ENCODE measurements around the gene C9orf153.

C9orf153 gene

GRCh38 chr9:86178503-86178902, 81.0 kb downstream of the C9orf153 start:
- ChIA-PET POLR2A (no interaction called here), CTCF (no interaction called here)
- no peak for TF ChIP-seq CTCF (IDR thresholded peaks at IDR 0.05; ENCODE audit: control extremely low read depth, extremely low read depth, low read depth, missing control alignments)
- DNase-seq (ENCODE audit: extremely low spot score) = no peak

- ChIA-PET CTCF (interaction anchor here (1.1 kb wide), 1 partner anchor 11 kb away, joined by 4 read pairs; no protein-coding TSS in a partner anchor), POLR2A (no interaction called here)
- no peak for TF ChIP-seq CTCF (IDR thresholded peaks at IDR 0.05; ENCODE audit: control extremely low read depth, extremely low read depth, low read depth, missing control alignments)
- no peak for DNase-seq (ENCODE audit: extremely low spot score)
Measured at GRCh38 chr9:86177995-86178394, 81.5 kb downstream of the C9orf153 start.

GRCh38 chr9:86176468-86176867, 83.0 kb downstream of the C9orf153 start:
- CTCF ChIA-PET = interaction anchor here (1.0 to 1.6 kb wide), 2 partner anchors 10 to 24 kb away, joined by 3 to 4 read pairs; no protein-coding TSS in a partner anchor
- POLR2A ChIA-PET = no interaction called here
- TF ChIP-seq CTCF (IDR thresholded peaks at IDR 0.05; ENCODE audit: control extremely low read depth, extremely low read depth, low read depth, missing control alignments) = no peak
- no peak for DNase-seq (ENCODE audit: extremely low spot score)

GRCh38 chr9:86175743-86176456, 83.6 kb downstream of the C9orf153 start:
- ChIA-PET CTCF (interaction anchor here (1.3 to 1.6 kb wide), 2 partner anchors 24 to 26 kb away, joined by 3 to 4 read pairs; no protein-coding TSS in a partner anchor), POLR2A (no interaction called here)
- no peak for DNase-seq (ENCODE audit: extremely low spot score)
- no peak for TF ChIP-seq CTCF (IDR thresholded peaks at IDR 0.05; ENCODE audit: control extremely low read depth, extremely low read depth, low read depth, missing control alignments)

- POLR2A ChIA-PET = no interaction called here
- CTCF ChIA-PET = interaction anchor here (1.3 kb wide), 1 partner anchor 27 kb away, joined by 3 read pairs; no protein-coding TSS in a partner anchor
- DNase-seq (ENCODE audit: extremely low spot score) = no peak
- no peak for TF ChIP-seq CTCF (IDR thresholded peaks at IDR 0.05; ENCODE audit: control extremely low read depth, extremely low read depth, low read depth, missing control alignments)
Measured at GRCh38 chr9:86175223-86175622, 84.2 kb downstream of the C9orf153 start.
